Dermis lymphatic vessel endothelial cell (primary cell): ENCODE data around the gene PET117. TPM values are rescaled to one million over a fixed set of nuclear protein-coding genes. Genes with fewer than 3 reads are reported as not detected.

ENCODE experiments used
- total RNA-seq: library from RNA; depleted of rRNA; stranded (reverse); fragments of >200 nt; gene quantifications from 2 replicates; pipeline ENCODE4 v1.2.1, GENCODE V29; 2014

The PET117 gene, protein sequence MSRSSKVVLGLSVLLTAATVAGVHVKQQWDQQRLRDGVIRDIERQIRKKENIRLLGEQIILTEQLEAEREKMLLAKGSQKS
- 8.2 and 10.5 TPM in 2 replicates for total RNA-seq

DNA sequence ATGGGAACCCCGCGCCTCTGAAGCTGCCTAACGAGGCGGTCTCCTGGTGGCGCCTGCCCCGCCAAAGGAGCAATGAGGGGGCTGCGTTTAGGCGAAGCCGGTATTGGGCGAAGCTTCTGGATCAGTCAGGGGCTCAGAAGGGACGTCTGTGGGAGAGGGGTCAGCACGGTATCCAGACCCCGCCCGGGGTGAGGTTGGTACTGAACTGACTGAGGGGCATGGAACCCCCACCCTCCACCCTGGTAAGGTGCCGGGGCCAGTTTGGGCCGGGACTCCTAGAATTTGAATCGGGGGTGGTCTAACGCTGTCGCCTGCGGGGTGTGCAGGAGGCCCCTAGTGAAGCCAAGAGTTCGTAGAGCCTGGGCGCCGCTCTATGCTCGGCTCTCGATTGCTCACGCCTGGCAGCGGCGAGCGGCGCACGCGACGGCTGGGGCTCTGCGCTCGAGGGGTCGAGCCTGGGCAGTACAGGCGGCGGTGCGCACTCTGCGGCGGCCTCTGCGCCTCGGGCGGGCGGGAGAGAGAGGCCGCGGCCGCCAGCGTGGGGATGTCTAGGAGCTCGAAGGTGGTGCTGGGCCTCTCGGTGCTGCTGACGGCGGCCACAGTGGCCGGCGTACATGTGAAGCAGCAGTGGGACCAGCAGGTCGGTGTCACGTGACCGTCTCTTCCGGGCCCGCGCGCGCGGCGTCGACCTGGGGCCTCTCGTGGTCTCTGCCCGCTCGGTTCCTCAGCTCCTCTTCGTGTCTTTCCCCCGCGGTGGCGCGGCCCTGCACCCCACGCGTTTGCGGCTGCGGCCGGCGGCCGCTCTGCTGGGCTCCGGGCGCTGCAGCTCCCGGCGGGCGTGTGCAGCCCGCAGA, at the start of gene PET117, which contains the start of gene KAT14:
TSS of gene PET117 (plus strand) at position 452 of the 854 bp plus-strand sequence. CDS start at position 545, 93 bp downstream.
TSS of gene KAT14 (plus strand) at position 452 of the 854 bp plus-strand sequence. CDS start 4,798 bp downstream, outside the sequence.

Other genes with a start within 250 kb of the PET117 start
- gene SNX5, start 169.1 kb upstream of the PET117 start, total RNA-seq, result 55.7 and 79.8 TPM in 2 replicates
- 9.5 and 13.7 TPM in 2 replicates for gene MGME1, start 168.8 kb upstream of the PET117 start, total RNA-seq
- not detected in 2 replicates for gene OVOL2, start 79.9 kb upstream of the PET117 start, total RNA-seq
- 7.8 and 11.8 TPM in 2 replicates for gene KAT14, start within 50 bp of the PET117 start, total RNA-seq
- gene ZNF133, start 150.7 kb downstream of the PET117 start, total RNA-seq, result 14.5 and 17.2 TPM in 2 replicates